CD4-positive, CD25-positive, alpha-beta regulatory T cell (primary cell): ENCODE data around the gene ANO8. TPM values are rescaled to one million over a fixed set of nuclear protein-coding genes. Genes with fewer than 3 reads are reported as not detected.
"Not testable (repeated sequence)": the region's sequence is repeated elsewhere in the genome, so short reads cannot be mapped to it uniquely, and the experiment has no call there.

Experiments
- ATAC-seq, 2 donors: fragments of 150-1000 bp; cut with Tn5 transposase; one replicate each; pipeline ENCODE4 v1.10.0; 2021; ENCODE audit warnings: low read depth in 2 of 2, moderate number of reproducible peaks in 2 of 2, moderate library complexity in 1 of 2
- DNase-seq, 3 donors: peaks; one replicate each; pipeline versions ENCODE4 v3.0.0 to v3.0.0-alpha.2; 2012 to 2022; ENCODE audit warnings: mixed read lengths in 1 of 3
- H3K27ac ChIP-seq: one replicate; pipeline ENCODE4 v1.7.0; 2013; ENCODE audit warnings: mild to moderate bottlenecking, low read length; ENCODE audit not compliant: insufficient read depth, poor library complexity, severe bottlenecking
- H3K27me3 ChIP-seq: one replicate; pipeline ENCODE4 v1.7.0; 2013; ENCODE audit warnings: low read length; ENCODE audit not compliant: control insufficient read depth, insufficient read depth
- H3K36me3 ChIP-seq: one replicate; pipeline ENCODE4 v1.7.0; 2013; ENCODE audit warnings: mild to moderate bottlenecking, low read length, moderate library complexity; ENCODE audit not compliant: control insufficient read depth, insufficient read depth
- H3K4me1 ChIP-seq: 2 replicates; pipeline ENCODE4 v1.7.0; 2013; ENCODE audit warnings: mild to moderate bottlenecking, low read length; ENCODE audit not compliant: insufficient read depth, control insufficient read depth, poor library complexity, severe bottlenecking
- H3K4me3 ChIP-seq: one replicate; pipeline ENCODE4 v1.7.0; 2013; ENCODE audit warnings: low read depth, mild to moderate bottlenecking, low read length, moderate library complexity
- H3K9me3 ChIP-seq, 2 experiments: 1 replicate in 1 of 2; 2 replicates in 1 of 2; pipeline ENCODE4 v1.7.0; 2013; ENCODE audit warnings: low read length in 2 of 2, mild to moderate bottlenecking in 1 of 2, moderate library complexity in 1 of 2; ENCODE audit not compliant: control insufficient read depth in 2 of 2
- H3K27ac Mint-ChIP-seq, 3 donors: one replicate each; pipeline ENCODE4 v1.8.0; 2020 to 2022; ENCODE audit warnings: mild to moderate bottlenecking in 3 of 3, mixed read lengths in 3 of 3, moderate library complexity in 2 of 3
- H3K27me3 Mint-ChIP-seq: one replicate; pipeline ENCODE4 v1.8.0; 2022; ENCODE audit warnings: mild to moderate bottlenecking, mixed read lengths
- H3K36me3 Mint-ChIP-seq: one replicate; pipeline ENCODE4 v1.8.0; 2020; ENCODE audit warnings: mixed read lengths
- H3K4me1 Mint-ChIP-seq, 4 donors: one replicate each; pipeline ENCODE4 v1.8.0; 2020 to 2022; ENCODE audit warnings: mixed read lengths in 4 of 4, mild to moderate bottlenecking in 1 of 4
- H3K4me3 Mint-ChIP-seq, 4 donors: one replicate each; pipeline ENCODE4 v1.8.0; 2020 to 2022; ENCODE audit warnings: mild to moderate bottlenecking in 4 of 4, mixed read lengths in 4 of 4, moderate library complexity in 3 of 4
- H3K9me3 Mint-ChIP-seq, 7 donors: one replicate each; pipeline ENCODE4 v1.8.0; 2020 to 2022; ENCODE audit warnings: mixed read lengths in 7 of 7, mild to moderate bottlenecking in 3 of 7, moderate library complexity in 2 of 7
- polyA plus RNA-seq, 4 donors: library from polyadenylated mRNA; unstranded; fragments of 300-500 nt; fragmentation: Illumina TruSeq; gene quantifications; one replicate each; pipeline ENCODE4 v1.2.3, GENCODE V29; 2021
- total RNA-seq: library from RNA; stranded (reverse); gene quantifications from one replicate; pipeline ENCODE4 v1.2.3, GENCODE V29; 2022

ANO8 gene
- total and polyA plus RNA-seq, 5 donors from 2014 or later, result 0.06 to 17.8 (median 0.10) TPM; not detected in 1

- peaks cover 15% of the 10 kb centered on the region for H3K4me1 ChIP-seq
- peak within 1 kb of the TSS; percentile 15 for H3K4me3 ChIP-seq
- H3K27me3 ChIP-seq, result no peaks in the 10 kb centered on the region
- H3K4me3 Mint-ChIP-seq, result peak within 1 kb of the TSS; percentile 60 to 91 (median 79)
- peaks cover 0 to 11% (median 2%) of the 10 kb centered on the region in 4 donors for H3K4me1 Mint-ChIP-seq
- ATAC-seq (peak in 1 of 2 donors; percentile 34), DNase-seq (peak in 1 of 3 donors; percentile 56)
- peaks cover 10% of the 10 kb centered on the region for H3K36me3 Mint-ChIP-seq
- no peaks in the 10 kb centered on the region for H3K27me3 Mint-ChIP-seq
- peaks cover 13% of the 10 kb centered on the region for H3K36me3 ChIP-seq
- H3K27ac Mint-ChIP-seq, result no peak within 1 kb of the TSS
- no peaks in the 10 kb centered on the region for H3K9me3 Mint-ChIP-seq
- H3K27ac ChIP-seq, result no peak within 1 kb of the TSS
- no peaks in the 10 kb centered on the region for H3K9me3 ChIP-seq
Observed at GRCh38 chr19:17281391-17282304, 53.0 kb downstream of the ANO8 start, which contains the start of gene ANKLE1. ANKLE1 (plus strand) TSS chr19:17281901; CDS start chr19:17281921, 20 bp downstream.

DNA sequence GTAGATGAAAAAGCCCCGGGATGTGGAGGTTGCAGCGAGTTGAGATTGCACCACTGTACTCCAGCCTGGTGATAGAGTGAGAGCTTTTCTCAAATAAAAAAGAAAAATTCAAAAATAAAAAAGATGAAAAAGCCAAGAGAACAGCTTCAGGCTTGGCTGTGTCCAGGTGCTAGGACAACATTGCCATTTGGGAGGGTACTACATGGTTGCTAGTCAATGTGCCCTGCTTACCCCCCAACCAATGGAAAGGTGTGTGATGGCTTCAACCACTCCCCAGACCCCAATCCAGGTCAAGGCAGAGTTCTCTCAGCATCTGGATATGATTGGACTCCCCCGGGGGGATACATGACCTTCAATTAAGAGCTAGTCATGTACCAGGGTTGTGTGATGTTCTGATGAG is 55.2 kb downstream of the ANO8 start:
- Mint-ChIP-seq H3K4me3 (peak overlapping the region in 1 of 4 donors; percentile 32), H3K27ac (no peak overlapping the region), H3K4me1 (peaks cover 0 to 11% (median 2%) of the 10 kb centered on the region in 4 donors), H3K36me3 (peaks cover 19% of the 10 kb centered on the region), H3K9me3 (no peaks in the 10 kb centered on the region), H3K27me3 (no peaks in the 10 kb centered on the region)
- no peak for DNase-seq
- Histone ChIP-seq H3K27me3 (no peaks in the 10 kb centered on the region), H3K9me3 (no peaks in the 10 kb centered on the region), H3K27ac (no peak overlapping the region), H3K4me1 (peaks cover 15% of the 10 kb centered on the region), H3K4me3 (no peak overlapping the region), H3K36me3 (peaks cover 31% of the 10 kb centered on the region)
- ATAC-seq, result no peak

GRCh38 chr19:17275441-17276175 is 59.0 kb downstream of the ANO8 start:
- ATAC-seq (no peak), DNase-seq (no peak)
- H3K4me1 ChIP-seq, result no peaks in the 10 kb centered on the region
- H3K27me3 ChIP-seq, result no peaks in the 10 kb centered on the region
- H3K27ac Mint-ChIP-seq, result no peak overlapping the region
- no peak overlapping the region for H3K4me3 Mint-ChIP-seq
- peaks cover 23% of the 10 kb centered on the region for H3K36me3 Mint-ChIP-seq
- no peaks in the 10 kb centered on the region for H3K27me3 Mint-ChIP-seq
- H3K9me3 ChIP-seq, result no peaks in the 10 kb centered on the region
- H3K4me3 ChIP-seq, result no peak overlapping the region
- H3K36me3 ChIP-seq, result peaks cover 57% of the 10 kb centered on the region
- H3K9me3 Mint-ChIP-seq, result no peaks in the 10 kb centered on the region
- no peak overlapping the region for H3K27ac ChIP-seq
- peaks cover 0 to 4% (median 0%) of the 10 kb centered on the region in 4 donors for H3K4me1 Mint-ChIP-seq

DNA sequence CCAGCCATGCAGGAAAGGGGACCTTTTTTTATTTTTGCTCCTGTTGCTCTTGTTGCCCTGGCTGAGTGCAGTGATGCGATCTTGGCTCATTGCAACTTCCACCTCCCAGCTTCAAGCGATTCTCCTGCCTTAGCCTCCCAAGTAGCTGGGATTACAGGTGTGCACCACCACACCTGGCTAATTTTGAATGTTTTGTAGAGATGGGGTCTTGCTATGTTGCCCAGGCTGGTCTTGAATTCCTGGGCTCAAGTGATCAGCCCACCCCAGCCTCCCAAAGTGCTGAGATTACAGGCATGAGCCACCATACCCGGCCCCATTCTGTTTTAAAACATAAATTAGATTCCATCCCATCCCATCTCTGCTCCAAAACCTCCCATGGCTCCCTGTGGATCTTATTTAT is 59.8 kb downstream of the ANO8 start:
- not testable (repeated sequence) for H3K4me1 Mint-ChIP-seq, DNase-seq, H3K4me1 ChIP-seq, H3K9me3 Mint-ChIP-seq, H3K9me3 ChIP-seq, H3K4me3 Mint-ChIP-seq, H3K4me3 ChIP-seq, ATAC-seq, H3K27me3 Mint-ChIP-seq, H3K27ac ChIP-seq, H3K27ac Mint-ChIP-seq, H3K27me3 ChIP-seq
- H3K36me3 Mint-ChIP-seq, result peaks cover 26% of the 10 kb centered on the region
- peaks cover 61% of the 10 kb centered on the region for H3K36me3 ChIP-seq

Other genes starting within 250 kb of the ANO8 start
- 27.1 TPM for gene USE1, start 119.5 kb downstream of the ANO8 start, total RNA-seq
- 10 to 100 TPM; 43.9 to 53.7 (median 50.1) TPM for gene USE1, start 119.5 kb downstream of the ANO8 start, polyA plus RNA-seq
- gene OCEL1, start 108.6 kb downstream of the ANO8 start, total RNA-seq, result 23.3 TPM
- gene OCEL1, start 108.6 kb downstream of the ANO8 start, polyA plus RNA-seq, result 10 to 100 TPM; 34.0 to 51.0 (median 47.1) TPM
- gene NR2F6, start 88.9 kb downstream of the ANO8 start, total RNA-seq, result 0.52 TPM
- 1 to 10 TPM in 2 of 4 donors, under 1 TPM in 2; 0.81 to 3.2 (median 1.5) TPM for gene NR2F6, start 88.9 kb downstream of the ANO8 start, polyA plus RNA-seq
- not detected for gene USHBP1, start 70.1 kb downstream of the ANO8 start, total RNA-seq
- gene USHBP1, start 70.1 kb downstream of the ANO8 start, polyA plus RNA-seq, result not detected
- 82.3 TPM for gene BABAM1, start 67.4 kb downstream of the ANO8 start, total RNA-seq
- gene BABAM1, start 67.4 kb downstream of the ANO8 start, polyA plus RNA-seq, result 100 to 1,000 TPM; 111 to 140 (median 124) TPM
- gene ANKLE1, start 53.0 kb downstream of the ANO8 start, total RNA-seq, result 1.8 TPM
- 1 to 10 TPM in 2 of 4 donors, under 1 TPM in 2; 0.15 to 1.0 (median 0.96) TPM for gene ANKLE1, start 53.0 kb downstream of the ANO8 start, polyA plus RNA-seq
- gene ABHD8, start 31.4 kb downstream of the ANO8 start, total RNA-seq, result 5.1 TPM
- 1 to 10 TPM; 5.6 to 8.7 (median 6.4) TPM for gene ABHD8, start 31.4 kb downstream of the ANO8 start, polyA plus RNA-seq
- 37.1 TPM for gene MRPL34, start 29.0 kb downstream of the ANO8 start, total RNA-seq
- gene MRPL34, start 29.0 kb downstream of the ANO8 start, polyA plus RNA-seq, result 100 to 1,000 TPM; 223 to 248 (median 236) TPM
- 43.8 TPM for gene DDA1, start 25.3 kb downstream of the ANO8 start, total RNA-seq
- gene DDA1, start 25.3 kb downstream of the ANO8 start, polyA plus RNA-seq, result 10 to 100 TPM; 26.7 to 38.6 (median 32.0) TPM
- gene GTPBP3, start 2.7 kb upstream of the ANO8 start, total RNA-seq, result 26.1 TPM
- 1 to 10 TPM; 5.2 to 9.4 (median 8.7) TPM for gene GTPBP3, start 2.7 kb upstream of the ANO8 start, polyA plus RNA-seq
- not detected for gene PLVAP, start 42.5 kb upstream of the ANO8 start, total RNA-seq
- gene PLVAP, start 42.5 kb upstream of the ANO8 start, polyA plus RNA-seq, result not detected
- 1.3 TPM for gene CCDC194, start 59.3 kb upstream of the ANO8 start, total RNA-seq
- not detected for gene CCDC194, start 59.3 kb upstream of the ANO8 start, polyA plus RNA-seq
- gene BST2, start 70.8 kb upstream of the ANO8 start, total RNA-seq, result 45.6 TPM
- 100 to 1,000 TPM; 155 to 175 (median 158) TPM for gene BST2, start 70.8 kb upstream of the ANO8 start, polyA plus RNA-seq
- 26.7 TPM for gene MVB12A, start 85.2 kb upstream of the ANO8 start, total RNA-seq
- gene MVB12A, start 85.2 kb upstream of the ANO8 start, polyA plus RNA-seq, result 10 to 100 TPM; 30.1 to 48.6 (median 38.4) TPM
- not detected for gene TMEM221, start 113.8 kb upstream of the ANO8 start, total RNA-seq
- under 1 TPM in 1 of 4 donors, not detected in 3; 0.16 TPM for gene TMEM221, start 113.8 kb upstream of the ANO8 start, polyA plus RNA-seq
- gene NXNL1, start 126.1 kb upstream of the ANO8 start, total RNA-seq, result not detected
- gene NXNL1, start 126.1 kb upstream of the ANO8 start, polyA plus RNA-seq, result not detected
- 4.6 TPM for gene SLC27A1, start 135.7 kb upstream of the ANO8 start, total RNA-seq
- gene SLC27A1, start 135.7 kb upstream of the ANO8 start, polyA plus RNA-seq, result 1 to 10 TPM; 3.9 to 5.2 (median 4.1) TPM
- 49.9 TPM for gene PGLS, start 176.8 kb upstream of the ANO8 start, total RNA-seq
- 10 to 100 TPM; 60.5 to 76.0 (median 63.8) TPM for gene PGLS, start 176.8 kb upstream of the ANO8 start, polyA plus RNA-seq
- gene COLGALT1, start 220.8 kb upstream of the ANO8 start, total RNA-seq, result 40.6 TPM
- gene COLGALT1, start 220.8 kb upstream of the ANO8 start, polyA plus RNA-seq, result 10 to 100 TPM; 17.1 to 18.9 (median 17.8) TPM